Ishikawa (cell line): ENCODE measurements around the gene WDR90.

Experiments
- CEBPB ChIP-seq: IDR thresholded peaks from 2 replicates; pipeline ENCODE4 v1.6.1; 2012
- CREB1 ChIP-seq: IDR thresholded peaks from 2 replicates; pipeline ENCODE4 v1.6.1; 2012; ENCODE audit warnings: low read depth
- EGR1 ChIP-seq: IDR thresholded peaks from 2 replicates; pipeline ENCODE4 v1.6.1; 2012
- EP300 ChIP-seq: IDR thresholded peaks from 2 replicates; pipeline ENCODE4 v1.6.1; 2012; ENCODE audit warnings: borderline replicate concordance
- FOXM1 ChIP-seq: IDR thresholded peaks from 2 replicates; pipeline ENCODE4 v1.6.1; 2012; ENCODE audit warnings: low read depth, borderline replicate concordance
- NFIC ChIP-seq: IDR thresholded peaks from 2 replicates; pipeline ENCODE4 v1.6.1; 2012
- RAD21 ChIP-seq: IDR thresholded peaks from 2 replicates; pipeline ENCODE4 v1.6.1; 2012; ENCODE audit warnings: low read depth
- TAF1 ChIP-seq: IDR thresholded peaks from 2 replicates; pipeline ENCODE4 v1.6.1; 2012; ENCODE audit warnings: low read depth, mild to moderate bottlenecking
- TCF12 ChIP-seq: IDR thresholded peaks from 2 replicates; pipeline ENCODE4 v1.6.1; 2012; ENCODE audit warnings: low read depth
- TEAD4 ChIP-seq: IDR thresholded peaks from 2 replicates; pipeline ENCODE4 v1.6.1; 2012
- YY1 ChIP-seq: IDR thresholded peaks from 2 replicates; pipeline ENCODE4 v1.6.1; 2012; ENCODE audit warnings: low read depth
- ZBTB7A ChIP-seq: IDR thresholded peaks from 2 replicates; pipeline ENCODE4 v1.6.1; 2012; ENCODE audit warnings: low read depth
- TF ChIP-seq, protein P1 (sequence below): IDR thresholded peaks from 2 replicates; pipeline ENCODE4 v1.6.1; 2012
- TF ChIP-seq, protein P2 (sequence below): IDR thresholded peaks from 2 replicates; pipeline ENCODE4 v1.6.1; 2012
- TF ChIP-seq, protein P3 (sequence below): IDR thresholded peaks from 2 replicates; pipeline ENCODE4 v1.6.1; 2012; ENCODE audit warnings: low read depth, mild to moderate bottlenecking

Gene WDR90

DNA sequence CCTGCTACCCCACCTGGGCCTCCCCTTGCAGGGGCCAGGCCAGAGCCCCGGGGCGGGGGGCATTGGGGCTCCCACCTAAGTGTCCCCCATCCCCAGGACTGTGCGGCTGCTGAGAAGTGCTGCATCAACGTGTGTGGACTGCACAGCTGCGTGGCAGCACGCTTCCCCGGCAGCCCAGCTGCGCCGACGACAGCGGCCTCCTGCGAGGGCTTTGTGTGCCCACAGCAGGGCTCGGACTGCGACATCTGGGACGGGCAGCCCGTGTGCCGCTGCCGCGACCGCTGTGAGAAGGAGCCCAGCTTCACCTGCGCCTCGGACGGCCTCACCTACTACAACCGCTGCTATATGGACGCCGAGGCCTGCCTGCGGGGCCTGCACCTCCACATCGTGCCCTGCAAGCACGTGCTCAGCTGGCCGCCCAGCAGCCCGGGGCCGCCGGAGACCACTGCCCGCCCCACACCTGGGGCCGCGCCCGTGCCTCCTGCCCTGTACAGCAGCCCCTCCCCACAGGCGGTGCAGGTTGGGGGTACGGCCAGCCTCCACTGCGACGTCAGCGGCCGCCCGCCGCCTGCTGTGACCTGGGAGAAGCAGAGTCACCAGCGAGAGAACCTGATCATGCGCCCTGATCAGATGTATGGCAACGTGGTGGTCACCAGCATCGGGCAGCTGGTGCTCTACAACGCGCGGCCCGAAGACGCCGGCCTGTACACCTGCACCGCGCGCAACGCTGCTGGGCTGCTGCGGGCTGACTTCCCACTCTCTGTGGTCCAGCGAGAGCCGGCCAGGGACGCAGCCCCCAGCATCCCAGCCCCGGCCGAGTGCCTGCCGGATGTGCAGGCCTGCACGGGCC, 16.5 kb upstream of the WDR90 start:
- TF ChIP-seq, protein P1, sequence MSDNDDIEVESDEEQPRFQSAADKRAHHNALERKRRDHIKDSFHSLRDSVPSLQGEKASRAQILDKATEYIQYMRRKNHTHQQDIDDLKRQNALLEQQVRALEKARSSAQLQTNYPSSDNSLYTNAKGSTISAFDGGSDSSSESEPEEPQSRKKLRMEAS, result no peak
- TF ChIP-seq, protein P2, sequence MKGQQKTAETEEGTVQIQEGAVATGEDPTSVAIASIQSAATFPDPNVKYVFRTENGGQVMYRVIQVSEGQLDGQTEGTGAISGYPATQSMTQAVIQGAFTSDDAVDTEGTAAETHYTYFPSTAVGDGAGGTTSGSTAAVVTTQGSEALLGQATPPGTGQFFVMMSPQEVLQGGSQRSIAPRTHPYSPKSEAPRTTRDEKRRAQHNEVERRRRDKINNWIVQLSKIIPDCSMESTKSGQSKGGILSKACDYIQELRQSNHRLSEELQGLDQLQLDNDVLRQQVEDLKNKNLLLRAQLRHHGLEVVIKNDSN, result no peak
- TF ChIP-seq ZBTB7A (no peak), CEBPB (no peak), NFIC (no peak), RAD21 (no peak), EP300 (no peak), EGR1 (no peak), YY1 (no peak), TEAD4 (no peak), TCF12 (no peak), TAF1 (no peak), FOXM1 (no peak), CREB1 (no peak)
- TF ChIP-seq, protein P3, sequence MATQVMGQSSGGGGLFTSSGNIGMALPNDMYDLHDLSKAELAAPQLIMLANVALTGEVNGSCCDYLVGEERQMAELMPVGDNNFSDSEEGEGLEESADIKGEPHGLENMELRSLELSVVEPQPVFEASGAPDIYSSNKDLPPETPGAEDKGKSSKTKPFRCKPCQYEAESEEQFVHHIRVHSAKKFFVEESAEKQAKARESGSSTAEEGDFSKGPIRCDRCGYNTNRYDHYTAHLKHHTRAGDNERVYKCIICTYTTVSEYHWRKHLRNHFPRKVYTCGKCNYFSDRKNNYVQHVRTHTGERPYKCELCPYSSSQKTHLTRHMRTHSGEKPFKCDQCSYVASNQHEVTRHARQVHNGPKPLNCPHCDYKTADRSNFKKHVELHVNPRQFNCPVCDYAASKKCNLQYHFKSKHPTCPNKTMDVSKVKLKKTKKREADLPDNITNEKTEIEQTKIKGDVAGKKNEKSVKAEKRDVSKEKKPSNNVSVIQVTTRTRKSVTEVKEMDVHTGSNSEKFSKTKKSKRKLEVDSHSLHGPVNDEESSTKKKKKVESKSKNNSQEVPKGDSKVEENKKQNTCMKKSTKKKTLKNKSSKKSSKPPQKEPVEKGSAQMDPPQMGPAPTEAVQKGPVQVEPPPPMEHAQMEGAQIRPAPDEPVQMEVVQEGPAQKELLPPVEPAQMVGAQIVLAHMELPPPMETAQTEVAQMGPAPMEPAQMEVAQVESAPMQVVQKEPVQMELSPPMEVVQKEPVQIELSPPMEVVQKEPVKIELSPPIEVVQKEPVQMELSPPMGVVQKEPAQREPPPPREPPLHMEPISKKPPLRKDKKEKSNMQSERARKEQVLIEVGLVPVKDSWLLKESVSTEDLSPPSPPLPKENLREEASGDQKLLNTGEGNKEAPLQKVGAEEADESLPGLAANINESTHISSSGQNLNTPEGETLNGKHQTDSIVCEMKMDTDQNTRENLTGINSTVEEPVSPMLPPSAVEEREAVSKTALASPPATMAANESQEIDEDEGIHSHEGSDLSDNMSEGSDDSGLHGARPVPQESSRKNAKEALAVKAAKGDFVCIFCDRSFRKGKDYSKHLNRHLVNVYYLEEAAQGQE, result no peak

DNA sequence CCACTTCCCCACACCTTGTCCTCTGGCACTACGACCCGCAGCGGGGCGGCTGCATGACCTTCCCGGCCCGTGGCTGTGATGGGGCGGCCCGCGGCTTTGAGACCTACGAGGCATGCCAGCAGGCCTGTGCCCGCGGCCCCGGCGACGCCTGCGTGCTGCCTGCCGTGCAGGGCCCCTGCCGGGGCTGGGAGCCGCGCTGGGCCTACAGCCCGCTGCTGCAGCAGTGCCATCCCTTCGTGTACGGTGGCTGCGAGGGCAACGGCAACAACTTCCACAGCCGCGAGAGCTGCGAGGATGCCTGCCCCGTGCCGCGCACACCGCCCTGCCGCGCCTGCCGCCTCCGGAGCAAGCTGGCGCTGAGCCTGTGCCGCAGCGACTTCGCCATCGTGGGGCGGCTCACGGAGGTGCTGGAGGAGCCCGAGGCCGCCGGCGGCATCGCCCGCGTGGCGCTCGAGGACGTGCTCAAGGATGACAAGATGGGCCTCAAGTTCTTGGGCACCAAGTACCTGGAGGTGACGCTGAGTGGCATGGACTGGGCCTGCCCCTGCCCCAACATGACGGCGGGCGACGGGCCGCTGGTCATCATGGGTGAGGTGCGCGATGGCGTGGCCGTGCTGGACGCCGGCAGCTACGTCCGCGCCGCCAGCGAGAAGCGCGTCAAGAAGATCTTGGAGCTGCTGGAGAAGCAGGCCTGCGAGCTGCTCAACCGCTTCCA, 15.7 kb upstream of the WDR90 start:
- TF ChIP-seq EGR1 (no peak), FOXM1 (no peak), RAD21 (no peak), NFIC (no peak), TCF12 (no peak), ZBTB7A (no peak), TAF1 (no peak), CREB1 (no peak), EP300 (no peak)
- TF ChIP-seq, protein P1, result no peak
- TF ChIP-seq, protein P3, result no peak
- TF ChIP-seq, protein P2, result no peak

DNA sequence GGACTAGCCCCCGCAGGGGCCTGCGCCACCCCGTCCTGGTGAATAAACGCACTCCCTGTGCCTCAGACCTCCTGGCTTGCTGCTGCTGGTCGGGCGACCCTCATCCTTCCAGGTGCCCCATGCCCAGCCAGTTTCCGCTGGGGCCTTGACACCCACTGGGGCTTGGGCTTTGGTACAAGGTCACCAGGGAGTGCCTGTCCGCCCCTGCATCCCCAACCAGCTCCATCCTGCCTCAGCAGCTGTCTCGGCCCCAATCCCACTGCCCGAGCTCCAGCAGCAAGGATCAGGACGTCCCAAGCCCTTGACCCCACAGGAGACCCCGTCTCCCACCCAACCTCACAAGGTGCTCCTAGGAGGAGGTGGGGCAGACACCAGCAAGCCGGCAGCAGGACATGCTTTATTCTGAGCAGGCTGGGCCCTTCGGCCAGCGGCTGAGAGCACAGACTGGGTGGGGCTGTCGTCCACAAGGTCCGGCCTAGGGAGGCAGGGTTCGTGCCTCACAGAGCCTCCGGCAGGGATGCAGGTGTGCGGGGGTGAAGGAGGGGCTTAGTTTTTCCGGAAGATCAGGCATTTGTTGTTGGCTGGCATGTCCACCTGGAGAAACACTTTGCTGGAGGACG, 15.0 kb upstream of the WDR90 start:
- TF ChIP-seq, protein P2, result no peak
- TF ChIP-seq FOXM1 (no peak), CEBPB (no peak), CREB1 (no peak), EGR1 (no peak), YY1 (no peak), NFIC (no peak), TCF12 (no peak), TAF1 (no peak), ZBTB7A (no peak), TEAD4 (no peak)
- TF ChIP-seq, protein P1, result no peak
- TF ChIP-seq, protein P3, result no peak
